Measurements from ENCODE around the gene CHMP6. TPM values are rescaled to one million over a fixed set of nuclear protein-coding genes. Genes with fewer than 3 reads are reported as not detected.

CHMP6 gene
- total RNA-seq, 1 donor from 2014 or later = 27.8 TPM

- peaks cover 4% of the 10 kb centered on the region for H3K36me3 Mint-ChIP-seq (ENCODE audit: insufficient read depth)
- TF ChIP-seq CTCF (IDR thresholded peaks at IDR 0.05; ENCODE audit: unreplicated experiment) = no peak
- DNase-seq (ENCODE audit: low spot score, unreplicated experiment) = no peak
- H3K27me3 Mint-ChIP-seq = peaks cover 4% of the 10 kb centered on the region
- H3K27ac Mint-ChIP-seq = no peak overlapping the region
- peaks cover 33% of the 10 kb centered on the region for H3K4me1 Mint-ChIP-seq (ENCODE audit: low read depth)
- H3K4me3 Mint-ChIP-seq (ENCODE audit: low read depth) = no peak overlapping the region
- no peaks in the 10 kb centered on the region for H3K9me3 Mint-ChIP-seq (ENCODE audit: low read depth)
Observed at GRCh38 chr17:81039096-81039495, 47.5 kb downstream of the CHMP6 start.

GRCh38 chr17:81039854-81040758, 48.5 kb downstream of the CHMP6 start:
- Mint-ChIP-seq H3K27me3 (peaks cover 4% of the 10 kb centered on the region), H3K4me3 (ENCODE audit: low read depth) (no peak overlapping the region), H3K4me1 (ENCODE audit: low read depth) (peaks cover 39% of the 10 kb centered on the region), H3K27ac (no peak overlapping the region), H3K36me3 (ENCODE audit: insufficient read depth) (peaks cover 4% of the 10 kb centered on the region), H3K9me3 (ENCODE audit: low read depth) (no peaks in the 10 kb centered on the region)
- no peak for DNase-seq (ENCODE audit: low spot score, unreplicated experiment)
- no peak for TF ChIP-seq CTCF (IDR thresholded peaks at IDR 0.05; ENCODE audit: unreplicated experiment)

- no peak for DNase-seq (ENCODE audit: low spot score, unreplicated experiment)
- H3K9me3 Mint-ChIP-seq (ENCODE audit: low read depth) = no peaks in the 10 kb centered on the region
- peaks cover 4% of the 10 kb centered on the region for H3K36me3 Mint-ChIP-seq (ENCODE audit: insufficient read depth)
- no peak overlapping the region for H3K4me3 Mint-ChIP-seq (ENCODE audit: low read depth)
- H3K4me1 Mint-ChIP-seq (ENCODE audit: low read depth) = peaks cover 37% of the 10 kb centered on the region
- H3K27me3 Mint-ChIP-seq = peaks cover 4% of the 10 kb centered on the region
- no peak overlapping the region for H3K27ac Mint-ChIP-seq
- peak; percentile 42 for TF ChIP-seq CTCF (IDR thresholded peaks at IDR 0.05; ENCODE audit: unreplicated experiment)
Observed at GRCh38 chr17:81040791-81041337, 49.2 kb downstream of the CHMP6 start.

- no peak for DNase-seq (ENCODE audit: low spot score, unreplicated experiment)
- Mint-ChIP-seq H3K9me3 (ENCODE audit: low read depth) (no peaks in the 10 kb centered on the region), H3K4me1 (ENCODE audit: low read depth) (peaks cover 21% of the 10 kb centered on the region), H3K27me3 (no peaks in the 10 kb centered on the region), H3K4me3 (ENCODE audit: low read depth) (no peak overlapping the region), H3K27ac (peak overlapping the region; percentile 67), H3K36me3 (ENCODE audit: insufficient read depth) (peaks cover 2% of the 10 kb centered on the region)
- no peak for TF ChIP-seq CTCF (IDR thresholded peaks at IDR 0.05; ENCODE audit: unreplicated experiment)
Observed at GRCh38 chr17:81042606-81043005, 51.0 kb downstream of the CHMP6 start.

GRCh38 chr17:81043319-81043724, 51.7 kb downstream of the CHMP6 start:
- no peak for DNase-seq (ENCODE audit: low spot score, unreplicated experiment)
- H3K27ac Mint-ChIP-seq = peak overlapping the region; percentile 94
- no peak overlapping the region for H3K4me3 Mint-ChIP-seq (ENCODE audit: low read depth)
- TF ChIP-seq CTCF (IDR thresholded peaks at IDR 0.05; ENCODE audit: unreplicated experiment) = no peak
- no peaks in the 10 kb centered on the region for H3K27me3 Mint-ChIP-seq
- H3K4me1 Mint-ChIP-seq (ENCODE audit: low read depth) = peaks cover 16% of the 10 kb centered on the region
- no peaks in the 10 kb centered on the region for H3K36me3 Mint-ChIP-seq (ENCODE audit: insufficient read depth)
- H3K9me3 Mint-ChIP-seq (ENCODE audit: low read depth) = no peaks in the 10 kb centered on the region

All from progenitor cell of endocrine pancreas (in vitro differentiated cells).